ENCODE measurements around the gene ADGRB3.
"Not testable (repeated sequence)": the region's sequence is repeated elsewhere in the genome, so short reads cannot be mapped to it uniquely, and the experiment has no call there.

The ADGRB3 gene

GRCh38 chr6:68826501-68826900, 191.4 kb downstream of the ADGRB3 start:
- DNase-seq, result no peak

GRCh38 chr6:68834551-68834950, 199.5 kb downstream of the ADGRB3 start:
- no peak for DNase-seq

- DNase-seq, result no peak
These were observed 203.5 kb downstream of the ADGRB3 start for GRCh38 chr6:68838571-68838970.

GRCh38 chr6:68852791-68853190, 217.7 kb downstream of the ADGRB3 start:
- no peak for DNase-seq

DNA sequence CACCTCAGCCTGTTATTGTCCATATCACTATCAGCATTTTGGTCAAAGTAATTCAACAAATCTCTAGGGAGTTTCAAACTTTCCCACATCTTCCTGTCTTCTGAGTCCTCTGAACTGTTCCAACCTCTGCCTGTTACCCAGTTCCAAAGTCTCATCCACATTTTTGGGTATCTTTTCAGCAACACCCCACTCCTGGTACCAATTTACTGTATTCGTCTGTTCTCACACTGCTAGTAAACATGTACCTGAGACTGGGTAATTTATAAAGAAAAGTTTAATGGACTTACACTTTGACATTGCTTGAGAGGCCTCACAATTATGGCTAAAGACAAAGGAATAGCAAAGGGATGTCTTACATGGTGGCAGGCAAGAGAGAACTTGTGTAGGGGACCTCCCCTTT, 224.2 kb downstream of the ADGRB3 start:
- no peak for DNase-seq

DNA sequence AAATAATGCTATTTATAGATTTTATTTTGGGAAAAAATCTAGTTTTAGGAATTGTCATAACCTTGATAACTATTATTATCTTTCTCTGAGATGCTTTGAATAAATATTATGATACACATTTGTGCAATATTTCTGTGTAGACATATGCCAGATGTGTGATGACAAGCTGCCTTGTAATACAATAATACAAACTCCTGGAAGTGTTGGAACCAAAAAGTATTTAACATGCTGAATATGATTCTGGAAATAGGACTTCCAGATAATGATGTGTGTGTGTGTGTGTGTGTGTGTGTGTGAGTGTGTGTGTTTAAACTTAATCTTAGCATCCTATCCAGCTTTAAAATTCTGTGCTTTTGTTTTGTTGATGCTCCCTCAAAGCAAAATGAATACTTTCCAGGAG, 233.6 kb downstream of the ADGRB3 start:
- DNase-seq, result no peak

DNA sequence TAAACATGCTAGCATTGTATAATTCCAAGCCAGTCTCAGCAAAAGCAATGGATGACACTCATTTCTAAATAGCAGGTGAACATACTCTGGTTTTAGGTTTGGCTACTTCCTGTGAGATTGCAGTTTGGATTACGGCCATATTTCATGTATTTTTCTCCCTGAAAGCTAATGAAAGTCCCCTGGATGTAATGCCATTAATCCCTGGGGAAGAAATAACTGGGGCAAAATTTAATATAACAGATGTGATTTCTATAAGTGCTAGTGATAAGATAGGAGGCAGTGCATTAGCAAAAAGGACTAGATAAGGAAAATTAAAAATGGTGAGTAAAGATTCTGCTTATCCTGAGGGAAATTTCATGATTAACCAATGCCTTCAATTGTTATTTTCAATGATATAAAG, 238.2 kb downstream of the ADGRB3 start:
- DNase-seq, result no peak

DNA sequence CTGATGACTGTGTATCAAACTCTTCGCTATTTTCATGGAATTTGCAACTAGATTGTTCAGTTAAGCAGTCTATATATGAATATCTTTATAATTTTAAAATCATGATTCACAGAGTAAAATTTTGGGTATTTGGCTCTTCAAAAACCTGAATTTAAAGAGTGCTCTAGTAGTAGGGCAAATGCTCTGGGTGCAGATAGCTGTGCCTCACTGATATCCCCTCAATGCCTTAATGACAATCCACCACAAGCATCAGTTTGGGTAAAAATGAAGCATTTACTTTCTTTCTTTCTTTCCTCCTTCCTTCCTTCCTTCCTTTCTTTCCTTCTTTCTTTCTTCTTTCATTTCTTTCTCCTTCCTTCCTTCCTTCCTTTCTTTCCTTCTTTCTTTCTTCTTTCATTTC, 239.7 kb downstream of the ADGRB3 start:
- no peak for DNase-seq

GRCh38 chr6:68875403-68875802, 240.3 kb downstream of the ADGRB3 start:
- DNase-seq, result no peak

GRCh38 chr6:68876792-68877493, 241.9 kb downstream of the ADGRB3 start:
- no peak for DNase-seq

DNA sequence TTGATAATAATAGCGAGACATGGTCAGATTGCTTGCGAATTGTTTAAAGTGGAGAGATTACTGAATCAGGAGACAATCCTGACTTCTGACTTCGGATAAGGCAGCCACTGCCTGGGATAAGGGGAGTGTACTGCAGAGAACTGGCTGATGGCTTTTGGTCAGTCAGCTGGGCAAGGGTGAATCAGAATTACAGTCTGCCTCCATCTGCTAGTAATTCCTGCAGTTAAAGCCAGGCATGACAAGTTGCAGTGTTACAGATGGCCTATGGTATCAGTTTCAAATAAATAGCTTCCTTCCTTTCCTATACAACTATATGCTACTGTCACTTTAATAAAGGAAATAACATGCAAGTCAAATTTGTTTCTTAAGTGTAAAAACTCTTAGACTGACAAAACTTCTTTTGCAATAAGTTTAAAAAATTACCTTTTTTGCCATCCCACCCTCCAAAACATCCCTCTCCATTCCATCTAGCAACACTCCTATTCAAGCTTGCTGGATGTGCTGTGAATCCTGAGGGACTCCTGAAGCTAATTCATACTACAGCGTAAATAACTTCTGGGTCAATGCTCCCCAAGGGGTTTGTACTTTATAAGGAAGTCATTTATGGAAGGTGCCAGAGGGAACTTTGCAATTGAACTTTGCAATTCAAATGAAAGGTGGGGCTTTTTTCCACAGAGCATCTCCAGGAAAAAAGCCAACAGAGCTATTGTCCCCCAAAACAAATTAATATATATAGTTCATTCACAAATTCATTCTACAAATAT, 245.2 kb downstream of the ADGRB3 start:
- no peak for DNase-seq

DNA sequence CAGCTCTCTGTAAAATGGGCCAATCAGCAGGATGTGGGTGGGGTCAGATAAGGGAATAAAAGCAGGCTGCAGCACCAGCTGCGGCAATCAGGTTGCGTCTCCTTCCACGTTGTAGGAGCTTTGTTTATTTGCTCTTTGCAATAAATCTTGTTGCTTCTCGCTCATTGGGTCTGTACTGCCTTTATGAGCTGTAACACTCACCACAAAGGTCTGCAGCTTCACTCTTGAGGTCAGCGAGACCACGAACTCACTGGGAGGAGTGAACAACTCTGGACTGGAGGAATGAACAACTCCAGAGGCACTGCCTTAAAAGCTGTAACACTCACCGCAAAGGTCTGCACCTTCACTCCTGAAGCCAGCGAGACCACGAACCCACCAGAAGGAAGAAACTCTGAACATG, 248.2 kb downstream of the ADGRB3 start:
- not testable (repeated sequence) for DNase-seq

- no peak for DNase-seq
These were observed 256.3 kb downstream of the ADGRB3 start for GRCh38 chr6:68891419-68891818.

DNA sequence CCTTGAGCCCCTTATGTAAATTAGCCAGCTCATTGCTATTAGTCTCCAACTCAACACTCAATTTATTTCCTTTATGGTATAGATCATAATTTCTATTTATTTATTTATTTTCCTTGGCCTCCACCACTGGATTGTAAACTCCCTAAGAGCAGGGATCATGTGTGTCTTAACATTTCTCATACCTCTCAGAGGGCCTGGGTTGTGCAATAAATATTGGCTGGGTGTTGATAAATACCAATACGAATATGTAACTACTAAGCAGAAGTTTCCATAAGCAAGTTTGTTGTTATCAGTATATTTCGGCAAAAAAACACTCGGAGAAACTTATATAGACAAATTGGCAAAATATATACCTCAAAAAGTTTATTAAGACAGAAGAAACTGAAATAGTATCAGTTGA, 257.4 kb downstream of the ADGRB3 start:
- DNase-seq, result no peak

GRCh38 chr6:68895929-68896328, 260.8 kb downstream of the ADGRB3 start:
- no peak for DNase-seq

DNA sequence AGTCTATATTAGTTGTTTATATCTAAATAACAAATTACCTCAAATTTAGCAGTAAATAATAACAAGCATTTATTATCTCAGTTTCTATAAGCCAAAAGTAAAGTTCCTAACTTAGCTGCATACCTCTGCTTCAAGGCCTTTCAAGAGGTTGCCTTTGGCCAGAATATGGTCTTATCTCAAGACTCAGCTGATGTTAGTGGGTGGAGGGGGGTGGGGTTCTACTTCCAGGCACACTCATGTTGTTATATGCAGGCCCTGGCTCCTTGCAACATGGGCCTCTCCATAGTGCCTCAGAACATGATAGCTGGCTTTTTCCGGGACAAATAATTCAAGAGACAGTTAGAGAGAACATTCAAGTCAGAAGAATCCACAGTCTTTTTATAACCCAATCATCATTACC, 266.0 kb downstream of the ADGRB3 start:
- no peak for DNase-seq

DNA sequence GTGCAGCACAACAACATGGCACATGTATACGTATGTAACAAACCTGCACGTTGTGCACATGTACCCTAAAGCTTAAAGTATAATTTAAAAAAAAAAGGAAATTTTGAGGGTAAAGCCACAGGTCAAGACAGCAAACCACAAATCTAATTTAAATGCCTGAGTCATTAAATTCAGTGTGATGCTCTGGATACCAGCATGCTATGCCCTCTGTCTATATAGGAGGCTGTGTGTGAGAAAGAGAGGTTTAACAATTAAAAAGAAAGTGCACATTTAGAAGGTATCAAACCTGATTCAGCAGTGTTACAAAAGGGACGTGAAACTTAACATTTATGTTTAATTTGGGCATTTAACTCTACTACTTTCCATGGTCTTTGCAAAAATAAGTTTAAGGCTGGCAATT, 276.3 kb downstream of the ADGRB3 start:
- no peak for DNase-seq

- no peak for DNase-seq
These were observed 276.7 kb downstream of the ADGRB3 start for GRCh38 chr6:68911811-68912210.

DNA sequence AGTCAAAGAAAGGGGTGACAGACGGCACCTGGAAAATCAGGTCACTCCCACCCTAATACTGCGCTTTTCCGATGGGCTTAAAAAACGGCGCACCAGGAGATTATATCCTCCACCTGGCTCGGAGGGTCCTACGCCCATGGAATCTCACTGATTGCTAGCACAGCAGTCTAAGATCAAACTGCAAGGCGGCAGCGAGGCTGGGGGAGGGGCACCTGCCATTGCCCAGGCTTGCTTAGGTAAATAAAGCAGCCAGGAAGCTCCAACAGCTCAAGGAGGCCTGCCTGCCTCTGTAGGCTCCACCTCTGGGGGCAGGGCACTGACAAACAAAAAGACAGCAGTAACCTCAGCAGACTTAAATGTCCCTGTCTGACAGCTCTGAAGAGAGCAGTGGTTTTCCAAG, 277.7 kb downstream of the ADGRB3 start:
- DNase-seq, result not testable (repeated sequence)

DNA sequence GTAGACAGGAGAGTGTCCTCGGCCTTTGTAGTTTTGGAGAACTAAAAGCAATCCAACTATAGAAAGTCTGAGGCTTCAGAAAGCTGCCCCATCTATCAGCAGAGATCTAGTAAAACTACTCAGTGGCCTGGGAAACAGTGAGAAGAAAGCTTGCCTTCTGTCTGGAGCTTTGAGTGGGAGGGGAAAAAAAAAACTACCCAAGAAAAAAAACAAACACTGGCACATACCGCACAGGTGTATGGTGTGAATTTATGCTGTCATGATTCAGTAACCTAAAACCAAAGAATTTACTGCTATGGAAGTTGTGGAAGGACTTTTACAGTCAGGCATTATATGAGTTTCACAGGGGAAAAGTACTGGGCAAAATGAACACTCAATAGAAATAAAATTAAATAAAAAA, 280.5 kb downstream of the ADGRB3 start:
- DNase-seq, result no peak

DNA sequence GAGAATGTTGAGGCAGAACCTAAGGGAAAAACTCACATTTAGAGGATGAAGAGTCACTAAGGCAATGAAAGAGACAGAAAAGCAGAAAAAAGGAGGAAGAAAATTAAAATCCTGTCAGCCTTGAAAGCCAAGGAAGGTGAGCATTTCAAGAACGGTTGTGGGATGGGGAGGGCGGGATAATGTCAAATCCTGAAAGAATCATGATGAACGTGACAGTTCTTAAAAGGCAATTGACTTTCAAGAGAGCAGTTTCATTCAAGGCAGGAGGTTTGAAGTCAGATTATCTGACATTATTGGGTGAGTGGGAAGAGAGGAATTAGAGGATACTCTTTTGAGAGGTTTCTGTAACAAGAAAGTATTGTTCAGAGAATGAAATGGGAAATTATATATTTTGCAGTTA, 284.5 kb downstream of the ADGRB3 start:
- no peak for DNase-seq

DNA sequence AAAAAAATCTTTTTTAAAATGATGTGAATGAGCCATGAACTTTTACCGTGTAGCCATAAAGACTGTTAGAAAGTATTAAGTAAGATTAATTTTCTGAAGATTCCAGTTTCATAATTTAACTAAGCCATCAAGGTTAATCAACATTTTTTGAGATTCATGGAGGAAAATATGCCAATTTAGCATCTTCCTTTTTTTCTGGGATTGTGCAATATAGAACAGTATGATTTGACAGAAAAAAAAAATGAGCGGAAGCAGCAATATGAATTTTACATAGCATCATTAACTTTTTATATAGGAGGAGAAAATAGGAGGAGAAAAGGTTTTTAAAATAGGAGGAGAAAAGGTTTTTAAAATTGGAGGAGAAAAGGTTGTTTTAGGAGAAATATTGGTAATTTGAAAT, 306.3 kb downstream of the ADGRB3 start:
- DNase-seq, result no peak

DNA sequence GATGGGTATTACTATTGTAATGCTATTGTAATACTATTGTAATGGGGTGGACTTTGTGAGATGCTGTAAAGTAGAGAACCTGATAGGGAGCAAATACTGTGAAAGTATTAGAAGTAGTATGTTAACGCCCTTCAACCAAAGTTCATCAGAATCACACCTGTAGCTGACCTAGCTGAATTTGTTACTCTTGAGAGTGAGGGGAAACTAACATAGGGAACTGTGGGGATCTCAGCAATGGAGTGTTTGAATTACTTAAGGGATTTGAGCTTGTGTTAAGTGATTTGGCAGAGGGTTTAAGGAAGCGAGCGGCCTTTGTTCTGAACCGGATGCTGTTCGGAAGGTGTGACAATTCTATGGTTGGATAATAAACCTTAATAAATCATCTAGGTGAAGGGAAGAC, 312.6 kb downstream of the ADGRB3 start:
- no peak for DNase-seq

DNA sequence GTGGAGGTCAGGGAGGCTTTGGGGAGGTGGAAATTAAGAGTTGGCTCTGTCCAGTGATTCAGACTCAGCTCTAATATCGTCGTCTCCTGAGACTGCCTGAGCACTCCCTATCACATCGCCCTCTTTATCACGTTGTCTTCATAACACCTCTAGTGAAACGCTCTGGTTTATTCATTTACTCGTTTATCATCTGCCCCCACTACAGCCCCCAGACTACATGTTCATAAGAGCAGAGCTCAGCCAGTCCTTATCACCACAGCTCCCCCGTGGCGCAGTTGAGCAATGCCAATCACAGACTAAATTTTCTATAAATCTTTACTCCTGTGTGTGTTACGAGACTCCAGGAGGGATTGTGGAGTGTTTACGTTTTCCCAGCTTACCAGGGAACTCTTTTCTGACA, 316.2 kb downstream of the ADGRB3 start:
- DNase-seq, result no peak

GRCh38 chr6:68958327-68958726, 323.2 kb downstream of the ADGRB3 start:
- DNase-seq, result no peak
